ENCODE results near the gene C17orf58.
"Not testable (repeated sequence)": the region's sequence is repeated elsewhere in the genome, so short reads cannot be mapped to it uniquely, and the experiment has no call there.

The C17orf58 gene

DNA sequence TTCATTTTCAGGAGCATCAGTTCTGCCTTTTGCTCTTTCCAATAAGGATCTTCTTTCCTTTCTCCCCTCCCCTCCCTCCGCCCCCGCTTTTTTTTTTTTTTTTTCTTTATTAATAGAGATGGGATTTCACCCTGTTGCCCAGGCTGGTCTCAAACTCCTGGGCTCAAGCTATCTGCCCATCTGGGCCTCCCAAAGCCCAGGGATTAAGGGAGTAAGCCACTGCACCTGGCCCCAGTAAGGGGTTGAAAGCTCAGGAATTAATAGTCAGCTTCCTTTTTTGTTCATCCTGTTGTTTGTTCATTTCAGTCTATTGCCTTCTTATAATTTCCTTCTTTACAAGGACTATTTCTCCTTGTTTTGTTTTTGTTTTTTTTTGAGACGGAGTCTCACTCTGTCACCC lies 7.9 kb upstream of the C17orf58 start:
- no peak for DNase-seq (ENCODE audit: low spot score)

DNA sequence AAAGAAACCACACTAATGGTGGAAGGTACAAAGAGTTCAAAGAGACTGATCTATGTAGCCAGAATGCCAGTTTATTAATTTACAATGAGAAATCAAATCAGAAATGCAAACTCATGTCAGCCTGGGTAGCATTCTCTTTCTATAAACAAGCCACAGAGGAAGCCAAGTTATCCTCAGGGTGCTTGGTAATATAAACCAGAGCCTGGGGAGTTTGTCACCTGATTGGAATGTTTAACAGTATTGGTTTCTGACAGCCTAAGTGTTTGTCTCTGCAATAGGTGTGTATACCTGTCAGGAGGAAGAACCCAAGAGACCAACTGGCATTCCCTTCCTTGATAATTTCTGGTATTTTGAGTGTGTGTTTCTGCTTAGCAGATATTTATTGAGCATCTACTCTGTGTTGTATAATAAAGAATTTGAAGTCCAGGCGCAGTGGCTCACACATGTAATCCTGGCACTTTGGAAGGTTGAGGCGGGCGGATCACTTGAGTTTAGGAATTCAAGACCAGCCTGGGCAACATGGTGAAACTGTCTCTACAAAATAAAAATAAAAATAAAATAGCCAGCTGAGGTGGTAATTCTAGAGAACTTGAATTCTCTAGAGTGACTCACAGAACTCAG lies 3.1 kb upstream of the C17orf58 start:
- no peak for DNase-seq (ENCODE audit: low spot score)

DNA sequence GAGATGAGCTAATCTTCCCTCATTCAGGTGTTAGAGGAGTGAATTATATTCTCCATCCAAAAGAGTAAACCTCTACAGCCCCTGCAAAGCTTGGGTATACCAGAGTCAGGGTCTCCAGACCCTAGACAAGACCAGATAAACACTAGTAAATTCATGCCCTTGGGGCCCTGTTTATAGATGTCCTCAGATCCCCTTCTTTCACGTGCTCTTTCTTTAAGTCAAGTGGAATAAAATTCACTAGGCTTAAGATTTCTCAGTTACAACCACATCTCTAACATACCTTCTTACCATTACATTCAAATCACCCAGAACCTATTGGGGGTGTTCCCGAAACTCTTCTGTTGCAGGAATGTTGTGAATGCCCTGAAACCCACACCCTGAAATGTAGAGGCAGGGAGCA lies 2.2 kb upstream of the C17orf58 start:
- DNase-seq (ENCODE audit: low spot score) = no peak

DNA sequence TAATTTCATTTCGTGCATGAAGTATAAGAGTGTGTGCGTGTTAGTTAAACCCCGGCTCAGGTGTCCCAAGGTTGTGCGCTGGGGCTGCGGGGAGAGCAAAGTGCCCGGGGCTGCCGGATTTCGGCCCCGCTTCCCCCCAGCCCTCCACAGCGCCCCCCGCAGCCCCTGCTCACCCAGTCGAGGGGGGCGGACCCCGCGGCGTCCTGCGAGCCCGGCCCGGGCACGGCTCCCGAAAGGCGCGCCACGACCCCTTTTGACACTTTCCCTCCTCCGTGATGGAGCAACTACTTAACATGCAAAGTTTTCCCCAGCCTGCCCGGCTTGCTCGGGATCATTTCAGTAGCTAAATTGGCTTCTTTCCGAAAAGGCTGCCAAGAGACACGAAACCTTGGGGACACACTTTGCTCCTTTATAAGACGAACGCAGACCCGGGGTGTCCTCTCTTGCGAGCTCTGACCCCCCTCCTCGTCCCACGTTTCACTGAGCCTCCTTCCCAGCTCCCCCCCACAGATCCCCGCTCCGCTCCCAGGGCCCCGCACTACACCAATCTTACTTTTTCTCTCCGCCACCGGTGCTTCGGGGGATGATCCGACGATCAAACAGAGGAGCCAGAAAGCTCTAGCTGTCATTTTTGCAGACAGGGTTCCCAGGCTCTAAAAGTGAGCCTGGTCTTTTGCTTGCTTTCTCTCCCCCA lies 552 bp downstream of the C17orf58 start:
- DNase-seq (ENCODE audit: low spot score) = no peak

DNA sequence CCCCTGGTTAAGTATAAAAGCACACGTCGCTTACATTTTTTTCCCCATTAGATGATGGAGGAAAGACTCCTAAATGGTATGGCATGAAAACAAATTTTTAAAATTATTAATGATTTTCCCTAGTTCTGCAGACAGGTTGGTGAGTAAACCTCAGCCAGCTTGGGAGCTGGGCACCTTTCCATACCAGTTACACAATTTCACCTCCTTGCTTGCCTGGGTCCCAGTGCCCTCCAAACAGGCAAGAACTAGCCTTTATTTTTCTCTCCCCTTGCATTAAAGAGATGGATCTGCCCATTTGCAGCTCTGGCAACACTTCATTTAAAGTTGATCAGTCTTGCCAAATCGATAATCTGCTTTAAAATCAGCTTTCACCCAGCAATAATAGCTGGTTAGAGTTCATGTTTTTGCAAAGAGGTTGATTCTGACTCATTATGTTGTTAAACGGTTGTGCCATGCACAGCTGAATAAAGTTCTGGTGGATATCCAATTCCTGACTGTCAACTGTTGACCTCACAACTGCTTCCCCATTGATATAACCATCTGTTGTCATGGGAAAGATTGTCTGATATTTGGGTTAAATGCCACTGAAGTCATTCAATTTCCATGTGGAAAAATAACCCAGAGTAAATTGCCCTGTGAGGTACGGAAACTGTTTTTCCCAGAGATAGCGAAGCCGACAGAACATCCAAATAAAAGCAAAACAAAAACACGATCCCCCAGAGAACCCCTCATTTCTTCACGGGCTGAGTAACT lies 1.3 kb downstream of the C17orf58 start:
- DNase-seq (ENCODE audit: low spot score) = no peak

DNA sequence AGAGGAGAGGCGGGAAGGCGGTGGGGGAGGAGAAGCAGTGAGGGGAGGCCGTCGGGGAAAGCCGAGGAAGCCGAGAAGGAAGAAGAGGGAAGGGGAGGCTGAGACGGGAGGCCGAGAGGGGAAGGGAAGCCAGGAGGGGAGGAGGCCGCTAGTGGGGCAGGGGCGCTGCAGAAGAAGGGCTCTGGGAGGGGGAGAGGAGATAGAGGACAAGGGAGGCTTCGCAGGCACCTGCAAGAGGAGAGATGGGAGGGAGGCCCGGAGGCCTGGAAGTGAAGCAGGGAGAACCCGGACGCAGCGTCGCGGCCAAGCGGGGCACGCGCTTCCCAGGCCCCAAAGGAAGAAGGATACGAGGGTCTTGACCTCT lies 2.3 kb downstream of the C17orf58 start:
- peak; percentile 57 for DNase-seq (ENCODE audit: low spot score)

DNA sequence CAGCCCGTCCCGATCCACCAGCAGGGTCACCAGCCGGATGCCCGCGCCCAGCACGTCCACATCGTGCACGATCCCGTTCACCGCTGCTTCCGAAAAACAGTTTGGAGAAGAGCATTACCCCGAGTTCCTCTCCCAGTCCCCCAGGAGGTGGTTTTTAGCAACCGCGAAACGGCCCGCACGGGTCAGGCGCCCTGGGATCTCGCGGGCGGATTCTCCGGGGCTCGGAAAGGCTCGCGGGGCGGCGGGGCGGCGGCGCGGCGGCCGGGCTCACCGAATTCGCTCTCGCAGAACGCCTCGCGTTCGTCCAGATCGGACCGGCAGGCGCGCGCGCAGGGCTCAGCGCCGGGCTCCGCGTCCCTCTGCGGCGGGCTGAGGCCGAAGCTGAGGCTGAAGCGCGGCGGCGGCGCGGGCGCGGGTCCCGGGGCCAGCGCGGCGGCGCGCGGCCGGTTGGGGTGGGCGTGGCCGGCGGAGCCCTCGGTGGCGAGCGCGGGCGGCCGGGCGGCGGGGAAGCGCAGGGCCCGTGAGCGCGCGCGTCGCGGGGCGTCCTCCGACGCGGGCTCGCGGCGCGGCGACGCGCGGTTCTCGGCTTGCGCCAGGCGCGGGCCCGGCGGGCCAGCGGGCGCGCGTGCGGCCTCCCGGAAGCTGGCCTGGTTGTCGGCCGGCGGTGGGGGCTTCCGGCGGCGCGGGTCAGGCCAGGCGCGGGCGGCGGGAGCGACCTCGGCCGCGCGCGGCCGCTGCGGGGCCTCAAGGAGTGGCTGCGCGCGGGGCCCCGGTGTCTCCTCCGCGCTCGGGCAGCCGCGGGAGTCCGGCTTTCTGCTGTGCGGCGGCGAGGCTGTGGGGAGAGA lies 2.9 kb downstream of the C17orf58 start:
- peak; percentile 80 for DNase-seq (ENCODE audit: low spot score)

DNA sequence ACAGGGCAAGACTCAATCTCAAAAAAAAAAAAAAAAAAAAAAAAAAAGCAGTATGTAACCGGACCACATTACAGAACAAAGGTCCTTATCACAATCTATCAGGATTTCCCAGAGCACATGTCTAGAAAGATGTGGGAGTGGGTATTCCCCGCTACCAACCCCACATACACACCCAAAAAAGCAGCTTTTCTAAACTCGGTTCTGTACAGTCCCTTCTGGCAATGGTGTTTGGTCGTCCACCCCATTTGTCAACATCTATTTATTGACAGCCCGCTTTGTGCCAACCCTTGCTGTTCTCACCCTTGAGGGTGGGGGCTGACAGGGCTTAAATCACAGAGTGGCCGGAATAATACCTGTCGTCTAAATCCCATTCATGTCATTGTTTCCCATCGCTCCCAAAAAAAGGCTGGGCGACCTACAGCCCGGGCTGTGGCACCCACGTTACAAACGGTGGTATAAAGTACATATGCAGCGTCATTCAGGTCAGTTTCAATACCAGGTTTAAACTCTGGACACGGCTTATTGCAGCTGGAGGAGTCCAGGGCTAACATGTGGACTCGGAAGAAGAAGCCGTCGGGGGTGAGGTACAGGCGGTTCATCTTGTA lies 3.6 kb downstream of the C17orf58 start:
- DNase-seq (ENCODE audit: low spot score) = peak; percentile 32

DNA sequence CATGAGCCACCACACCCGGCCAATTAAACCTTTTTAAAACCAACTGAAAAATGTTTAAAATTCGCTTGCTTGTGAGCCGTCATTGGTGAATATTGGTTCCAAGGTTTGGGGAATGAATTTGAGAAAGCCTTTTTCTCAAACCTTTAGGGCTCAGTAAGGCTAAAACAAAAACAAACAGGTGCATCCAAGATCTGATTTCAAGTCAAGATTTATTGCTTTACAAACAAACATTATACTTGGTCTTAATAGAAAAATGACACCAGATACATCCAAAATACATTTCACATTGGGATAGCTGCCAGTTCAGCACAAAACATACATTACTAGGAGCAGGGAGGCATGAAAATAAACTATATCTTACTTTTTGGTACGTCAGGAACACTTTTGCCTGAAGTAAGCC lies 5.4 kb downstream of the C17orf58 start:
- no peak for DNase-seq (ENCODE audit: low spot score)

DNA sequence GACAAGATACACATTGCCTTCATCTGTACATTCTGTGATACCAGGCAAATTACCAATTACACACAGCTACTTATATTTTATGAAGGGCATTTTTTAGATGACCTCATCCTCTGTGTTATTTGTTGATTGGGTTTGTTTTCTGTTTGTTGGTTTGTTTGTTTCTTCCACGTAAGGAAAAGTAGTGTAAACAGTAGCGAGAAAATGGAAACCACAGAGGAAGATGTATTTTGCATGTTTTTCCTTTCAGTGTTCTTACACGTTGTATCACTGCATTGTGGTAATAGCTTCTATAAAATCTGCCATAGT lies 12.9 kb downstream of the C17orf58 start:
- no peak for DNase-seq (ENCODE audit: low spot score)

DNA sequence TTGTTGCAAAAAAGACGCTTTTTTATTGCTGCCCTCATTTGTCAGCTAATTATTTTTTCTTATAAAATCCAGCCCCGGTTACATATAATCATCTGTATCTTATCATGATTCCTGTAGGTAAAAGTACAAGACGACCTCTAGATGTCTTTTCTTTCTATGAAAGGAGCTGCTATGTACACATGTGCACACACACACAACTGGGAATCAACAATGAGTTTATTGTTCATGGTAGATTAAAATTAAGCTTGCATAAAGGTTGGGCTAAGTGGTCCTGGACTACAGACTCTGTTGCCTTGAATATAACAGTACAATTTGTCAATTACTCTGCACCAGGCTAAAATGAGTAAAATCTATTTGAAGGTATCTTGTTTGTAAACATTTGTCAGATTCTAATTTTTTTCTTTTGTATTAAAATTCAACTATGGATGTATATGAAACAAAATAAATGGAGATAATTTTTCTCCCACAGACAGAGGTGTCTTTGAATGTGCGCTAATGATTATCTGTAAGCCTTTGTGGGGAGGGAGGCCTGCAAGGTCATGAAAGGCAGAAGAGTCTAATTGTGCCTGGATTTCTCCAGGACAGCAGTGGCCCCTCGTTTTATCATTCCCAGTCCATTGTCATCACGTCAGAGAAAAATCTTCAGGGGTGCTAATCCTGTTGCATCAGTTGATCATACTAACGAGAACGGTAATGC lies 13.4 kb downstream of the C17orf58 start:
- no peak for DNase-seq (ENCODE audit: low spot score)

DNA sequence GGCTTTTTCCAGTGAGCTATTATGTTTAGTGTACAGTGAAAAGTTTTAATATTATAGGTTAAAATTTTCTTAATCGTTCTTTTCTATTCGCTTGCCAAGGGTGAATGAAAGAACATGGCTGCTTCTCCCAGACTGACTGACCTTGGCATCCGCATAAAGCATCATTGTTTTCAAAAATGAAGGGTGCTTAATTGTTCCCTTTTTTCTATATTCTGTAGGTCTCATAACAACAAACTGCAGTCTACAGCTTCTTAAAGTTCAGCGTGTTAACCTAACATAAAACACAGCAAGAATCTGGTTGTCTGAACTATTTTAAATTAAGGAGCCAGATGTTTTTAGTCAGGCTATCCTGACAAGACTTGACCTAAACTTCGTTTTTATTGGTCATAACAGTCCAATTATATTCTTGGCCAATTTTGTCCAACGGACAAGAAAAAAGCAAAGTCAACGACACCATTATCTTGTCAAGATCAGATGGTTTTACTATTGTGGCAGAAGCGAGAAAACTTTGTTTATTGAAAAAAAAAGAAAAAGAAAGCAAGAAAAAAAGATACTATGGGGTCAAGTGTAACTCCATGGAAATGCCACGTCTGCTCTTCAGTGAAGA lies 14.1 kb downstream of the C17orf58 start:
- DNase-seq (ENCODE audit: low spot score) = no peak

DNA sequence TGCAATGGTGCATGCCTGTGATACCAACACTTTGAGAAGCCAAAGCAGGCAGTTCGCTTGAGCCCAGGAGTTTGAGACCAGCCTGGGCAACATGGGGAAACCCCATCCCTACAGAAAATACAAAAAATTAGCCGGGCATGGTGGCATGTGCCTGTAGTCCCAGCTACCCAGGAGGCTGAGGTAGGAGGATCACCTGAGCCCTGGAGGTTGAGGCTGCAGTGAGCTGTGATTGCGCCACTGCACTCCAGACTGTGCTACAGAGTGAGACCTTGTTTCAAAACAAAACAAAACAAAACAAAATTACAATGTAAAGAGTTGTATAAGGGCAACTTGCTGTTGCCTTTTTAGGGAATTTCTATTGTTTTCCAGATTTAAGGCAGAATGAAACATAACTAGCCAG lies 15.4 kb downstream of the C17orf58 start:
- DNase-seq (ENCODE audit: low spot score) = not testable (repeated sequence)

DNA sequence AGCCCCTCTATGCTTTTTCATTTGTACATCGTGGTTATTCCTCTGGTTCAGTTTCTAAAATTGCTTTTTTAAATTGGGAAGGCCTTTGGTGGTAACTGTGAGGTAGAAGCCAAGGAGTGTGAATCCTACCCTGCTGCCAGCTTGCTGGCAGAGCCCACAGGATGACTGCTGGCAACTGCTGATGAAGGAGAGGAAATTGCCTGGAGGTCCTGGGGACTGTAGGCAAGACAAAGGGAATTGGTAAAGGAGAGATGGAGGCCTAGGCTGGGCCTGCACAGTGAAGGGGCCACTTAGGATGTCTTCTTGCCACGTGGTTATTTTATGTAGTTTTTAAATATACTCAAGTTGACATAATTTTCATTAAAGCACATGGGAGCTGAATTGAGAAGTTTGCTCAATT lies 15.8 kb downstream of the C17orf58 start:
- DNase-seq (ENCODE audit: low spot score) = no peak

DNA sequence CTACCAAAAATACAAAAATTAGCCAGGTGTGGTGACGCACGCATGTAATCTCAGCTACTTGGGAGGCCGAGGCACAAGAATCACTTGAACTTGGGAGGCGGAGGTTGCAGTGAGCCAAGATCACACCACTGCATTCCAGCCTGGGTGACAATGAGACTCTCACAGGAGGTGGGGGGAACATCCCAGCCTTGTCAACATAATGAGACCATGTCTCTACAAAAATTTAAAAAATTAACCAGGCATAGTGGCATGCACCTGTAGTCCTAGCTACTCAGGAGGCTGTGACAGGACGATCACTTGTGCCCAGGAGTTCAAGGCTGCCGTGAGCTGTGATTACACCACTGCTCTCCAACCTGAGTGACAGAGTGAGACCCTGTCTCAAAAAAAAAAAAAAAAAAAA lies 20.0 kb downstream of the C17orf58 start:
- DNase-seq (ENCODE audit: low spot score) = not testable (repeated sequence)

DNA sequence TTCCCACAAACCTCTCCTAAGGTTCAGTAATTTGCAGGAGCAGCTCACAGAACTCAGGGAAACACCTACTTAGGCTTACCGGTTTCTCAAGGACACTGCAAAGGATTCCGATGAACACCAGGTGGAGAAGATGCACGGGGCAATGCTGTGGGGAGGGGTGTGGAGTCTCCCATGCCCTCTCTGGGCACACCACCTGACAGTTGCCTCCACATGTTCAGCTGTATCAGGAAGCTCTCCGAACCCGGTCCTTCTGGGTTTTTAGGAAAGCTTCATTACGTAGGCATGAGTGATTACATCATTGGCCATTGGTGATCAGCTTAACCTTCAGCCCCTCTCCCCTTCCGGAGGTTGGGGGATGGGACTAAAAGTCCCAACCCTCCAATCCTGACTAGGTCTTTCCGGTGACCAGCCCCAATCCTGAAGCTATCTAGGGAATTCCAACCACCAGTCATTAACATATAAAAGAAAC lies 21.6 kb downstream of the C17orf58 start:
- no peak for DNase-seq (ENCODE audit: low spot score)

DNA sequence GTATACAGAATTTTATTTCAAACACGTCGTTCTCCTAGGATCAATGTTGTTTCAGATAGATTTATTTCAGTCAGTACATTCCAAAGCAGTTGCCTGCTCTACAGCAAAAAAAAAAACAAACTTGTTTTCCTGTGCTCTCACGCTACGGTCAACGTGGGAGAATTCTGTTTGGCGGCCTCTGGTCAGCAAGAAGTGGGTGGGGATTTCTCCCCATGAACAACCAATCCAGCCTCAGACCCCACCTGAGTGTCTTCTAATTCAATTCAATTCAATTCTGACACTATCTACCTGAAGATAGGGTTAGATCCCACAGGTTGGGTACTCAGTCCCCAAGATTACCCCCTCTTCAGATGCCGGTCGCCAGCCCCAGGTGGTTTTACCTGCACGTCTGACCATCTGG lies 22.1 kb downstream of the C17orf58 start:
- no peak for DNase-seq (ENCODE audit: low spot score)

DNA sequence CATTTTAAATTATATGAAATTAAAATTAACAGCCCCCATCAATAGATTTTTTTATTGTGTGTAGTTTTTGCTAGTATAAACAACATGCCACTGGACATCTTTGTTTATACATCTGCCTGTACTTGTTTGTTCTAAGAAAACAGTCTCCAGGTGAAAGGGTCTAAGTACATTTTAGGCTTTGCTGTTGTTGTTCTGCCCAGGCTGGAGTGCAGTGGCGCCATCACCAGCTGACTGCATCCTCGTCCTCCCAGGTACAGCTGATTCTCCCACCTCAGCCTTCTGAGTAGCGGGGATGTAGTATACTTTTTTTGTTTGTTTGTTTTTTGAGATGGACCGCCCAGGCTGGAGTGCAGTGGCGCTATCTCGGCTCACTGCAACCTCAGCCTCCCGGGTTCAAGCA lies 25.5 kb downstream of the C17orf58 start:
- no peak for DNase-seq (ENCODE audit: low spot score)

DNA sequence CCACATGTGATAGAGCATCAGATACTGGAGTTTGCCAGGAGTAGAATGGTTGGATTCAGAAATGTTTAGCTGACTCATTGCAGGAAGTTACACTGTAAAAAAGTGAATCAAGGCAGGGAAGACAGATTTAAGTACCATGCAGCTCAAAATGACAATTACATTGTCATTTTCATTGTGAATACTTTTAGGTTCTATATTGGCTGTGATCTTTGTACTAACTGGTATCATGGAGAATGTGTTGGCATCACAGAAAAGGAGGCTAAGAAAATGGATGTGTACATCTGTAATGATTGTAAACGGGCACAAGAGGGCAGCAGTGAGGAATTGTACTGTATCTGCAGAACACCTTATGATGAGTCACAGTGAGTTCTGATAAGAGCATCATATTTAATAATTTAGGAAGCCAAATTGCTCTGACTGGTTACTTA lies 33.1 kb downstream of the C17orf58 start:
- peak; percentile 70 for DNase-seq (ENCODE audit: low spot score)

DNA sequence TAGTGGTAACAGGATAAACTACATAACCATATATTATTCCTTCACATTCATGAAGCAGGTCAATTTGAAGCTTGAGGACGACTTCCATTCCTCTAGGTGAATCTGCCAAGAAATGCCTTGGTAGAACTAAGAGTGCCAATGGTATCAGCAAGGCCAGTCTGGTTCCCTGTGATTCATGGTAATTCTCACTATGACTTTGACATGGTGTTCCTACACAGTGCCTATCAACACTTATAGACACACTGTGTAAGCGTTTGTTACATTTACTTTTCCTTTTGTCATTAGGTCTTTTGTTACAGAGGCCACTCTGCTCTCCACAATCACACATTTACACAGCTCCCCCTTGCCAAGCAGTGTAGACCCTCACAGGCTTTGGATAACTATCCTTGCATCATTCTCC lies 34.1 kb downstream of the C17orf58 start:
- not testable (repeated sequence) for DNase-seq (ENCODE audit: low spot score)

DNA sequence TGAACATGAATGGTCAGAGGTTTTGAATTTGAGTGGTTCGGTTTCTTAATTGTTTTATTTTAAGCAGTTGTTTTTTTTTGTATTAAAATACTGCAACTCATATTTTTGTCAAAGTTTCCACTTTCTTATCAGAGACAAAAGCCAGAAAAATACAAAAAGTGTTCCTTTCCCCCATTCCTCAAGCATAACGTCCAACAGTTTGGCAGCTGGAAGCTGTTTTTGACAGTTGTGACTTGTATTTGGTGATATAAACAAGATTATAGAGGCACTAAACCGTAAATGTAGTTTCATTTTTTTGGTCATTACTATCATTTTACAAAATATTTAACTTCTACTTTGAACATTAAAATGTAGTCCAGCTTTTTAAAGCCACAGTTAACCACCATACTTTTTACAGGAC lies 36.0 kb downstream of the C17orf58 start:
- not testable (repeated sequence) for DNase-seq (ENCODE audit: low spot score)
